A204.1 (cell line): ENCODE results near the gene RWDD1.
"Not testable (repeated sequence)": the region's sequence is repeated elsewhere in the genome, so short reads cannot be mapped to it uniquely, and the experiment has no call there.

Source experiments
- FAIRE-seq: peaks from 2 replicates; lab custom pipeline; 2012; peaks lifted over from hg19 to GRCh38; lab: Jason Lieb, UNC

Gene RWDD1

GRCh38 chr6:116561377-116562018 is 9.8 kb upstream of the RWDD1 start:
- FAIRE-seq: peak; percentile 67

DNA sequence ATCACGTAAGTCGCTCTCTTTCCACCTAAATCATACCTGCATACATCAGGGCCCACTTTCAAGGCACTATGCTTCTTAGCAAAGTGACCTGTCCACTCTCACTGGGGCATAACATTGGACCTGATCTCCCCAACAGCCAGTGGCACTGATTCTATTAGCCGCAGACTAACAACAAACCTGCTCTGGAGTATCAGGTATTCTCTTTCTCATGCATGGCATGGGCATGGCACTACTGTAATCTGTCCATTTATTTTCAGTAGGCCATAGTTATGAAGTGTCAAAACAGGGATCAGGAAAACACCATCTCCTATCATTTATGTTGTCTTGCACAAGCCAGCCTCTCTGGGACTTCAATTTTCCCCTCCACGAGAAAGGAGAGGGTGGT is 9.3 kb upstream of the RWDD1 start:
- FAIRE-seq: no peak

DNA sequence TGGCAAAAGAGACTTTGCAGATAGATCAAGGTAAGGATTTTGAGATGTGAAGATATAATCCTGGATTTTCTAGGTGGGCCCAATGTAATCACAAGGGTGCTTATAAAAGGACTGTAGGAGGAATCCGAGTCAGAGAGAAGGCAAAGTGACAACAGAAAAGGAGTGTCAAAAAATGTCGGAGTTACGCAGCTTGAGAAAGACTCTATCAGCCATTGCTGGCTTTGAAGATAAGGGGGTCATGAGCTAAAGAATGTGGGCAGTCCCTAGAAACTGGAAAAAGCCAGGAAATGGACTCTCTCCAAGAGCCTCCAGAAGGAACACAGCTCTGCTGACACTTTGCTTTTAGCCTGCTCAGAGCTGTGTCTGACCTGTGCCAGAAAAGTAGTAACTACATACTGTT is 8.7 kb upstream of the RWDD1 start:
- FAIRE-seq: no peak

- no peak for FAIRE-seq
Measured at GRCh38 chr6:116563830-116564229, 7.5 kb upstream of the RWDD1 start.

- FAIRE-seq: no peak
Measured at GRCh38 chr6:116564311-116564710, 7.0 kb upstream of the RWDD1 start.

GRCh38 chr6:116564921-116565872 is 6.1 kb upstream of the RWDD1 start:
- no peak for FAIRE-seq

GRCh38 chr6:116568111-116568510 is 3.2 kb upstream of the RWDD1 start:
- no peak for FAIRE-seq

GRCh38 chr6:116568821-116569755 is 2.2 kb upstream of the RWDD1 start:
- FAIRE-seq: no peak

DNA sequence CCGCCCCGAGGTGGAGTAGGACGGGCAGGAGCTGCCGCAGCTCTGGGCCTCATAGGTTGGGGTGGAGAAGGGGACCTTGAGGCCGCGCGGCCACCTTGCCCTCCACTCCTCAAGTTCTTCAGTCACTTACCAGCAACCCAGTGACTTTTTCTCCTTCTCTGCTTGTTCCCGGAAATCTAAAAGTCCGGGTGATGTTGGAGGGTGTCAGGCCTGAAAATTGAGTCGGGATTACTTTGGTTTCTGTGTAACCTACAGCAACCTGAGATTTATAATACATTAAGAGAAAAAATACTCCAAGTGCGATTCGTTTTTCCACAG is 338 bp downstream of the RWDD1 start:
- no peak for FAIRE-seq

GRCh38 chr6:116572162-116572561 is 858 bp downstream of the RWDD1 start:
- no peak for FAIRE-seq

DNA sequence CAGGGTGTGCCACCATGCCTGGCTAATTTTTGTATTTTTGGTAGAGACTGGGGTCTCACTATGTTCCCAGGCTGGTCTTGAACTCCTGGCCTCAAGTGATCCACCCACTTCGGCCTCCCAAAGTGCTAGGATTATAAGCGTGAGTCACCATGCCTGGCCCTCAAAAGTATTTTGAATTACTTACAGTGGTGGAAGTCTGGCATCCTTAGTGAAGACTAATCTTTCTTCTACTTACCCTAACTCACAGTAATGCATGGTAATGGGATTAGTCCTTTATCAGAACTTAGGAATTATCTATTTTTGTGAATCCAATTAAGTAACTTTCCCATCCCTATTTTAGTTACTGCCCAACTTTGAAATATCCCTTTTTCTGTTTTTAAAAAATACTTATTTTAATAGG is 3.9 kb downstream of the RWDD1 start:
- FAIRE-seq: no peak

GRCh38 chr6:116577486-116577885 is 6.2 kb downstream of the RWDD1 start:
- FAIRE-seq: no peak

DNA sequence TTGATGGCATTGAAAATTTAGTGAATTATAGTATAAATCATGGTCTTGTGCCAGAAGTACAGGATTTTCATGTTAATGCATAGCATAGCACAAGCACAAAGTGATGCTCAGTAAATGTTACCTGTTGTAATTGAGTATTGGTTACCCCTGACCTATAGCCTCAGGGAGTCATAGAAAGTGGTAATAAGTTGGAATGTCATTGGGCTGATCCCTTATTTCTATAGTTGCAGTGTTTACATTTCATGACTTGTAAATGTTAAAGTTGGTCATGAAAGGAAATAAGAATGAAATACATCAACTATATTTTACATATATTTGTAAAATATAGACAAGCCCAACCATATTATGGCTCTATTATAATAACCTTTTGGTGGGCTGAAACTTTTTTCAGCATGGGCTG is 7.0 kb downstream of the RWDD1 start:
- FAIRE-seq: no peak

DNA sequence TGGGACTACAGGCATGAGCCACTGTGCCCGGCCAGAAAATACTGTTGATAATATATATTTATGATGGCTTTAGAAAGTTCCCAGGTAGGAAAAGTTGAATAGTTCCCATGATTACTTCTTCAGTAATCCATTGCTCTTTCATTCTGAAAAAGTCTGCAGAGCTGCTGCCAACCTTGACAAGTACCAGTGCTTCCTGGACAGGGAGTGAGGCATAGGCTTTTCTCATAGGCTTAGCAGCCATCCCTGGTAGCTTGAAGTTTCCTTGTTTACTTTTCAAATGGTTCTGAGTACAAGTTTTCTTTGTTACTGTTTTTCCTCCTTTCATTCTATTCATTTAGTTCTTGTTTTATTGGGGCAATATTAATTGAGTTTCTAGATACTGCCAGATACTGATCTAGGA is 7.8 kb downstream of the RWDD1 start:
- FAIRE-seq: no peak

DNA sequence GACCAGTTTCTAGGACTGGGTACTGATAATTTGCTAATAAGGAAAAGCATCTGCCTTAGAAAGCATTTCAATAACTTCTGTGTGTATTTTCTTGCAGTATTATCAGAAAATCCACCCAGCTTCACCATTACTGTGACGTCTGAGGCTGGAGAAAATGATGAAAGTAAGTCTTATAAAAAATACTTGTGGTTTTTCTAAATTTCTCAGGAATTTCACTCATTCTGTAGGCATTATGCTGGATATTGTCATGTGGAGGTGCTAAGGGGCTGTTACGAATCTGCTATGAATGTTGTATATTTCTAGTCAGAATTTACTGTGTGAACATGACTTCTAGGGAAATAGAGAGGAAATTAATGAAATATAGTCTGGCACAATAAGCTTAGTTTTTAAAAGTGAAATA is 8.9 kb downstream of the RWDD1 start:
- no peak for FAIRE-seq

GRCh38 chr6:116586276-116586675 is 15.0 kb downstream of the RWDD1 start:
- peak; percentile 66 for FAIRE-seq

DNA sequence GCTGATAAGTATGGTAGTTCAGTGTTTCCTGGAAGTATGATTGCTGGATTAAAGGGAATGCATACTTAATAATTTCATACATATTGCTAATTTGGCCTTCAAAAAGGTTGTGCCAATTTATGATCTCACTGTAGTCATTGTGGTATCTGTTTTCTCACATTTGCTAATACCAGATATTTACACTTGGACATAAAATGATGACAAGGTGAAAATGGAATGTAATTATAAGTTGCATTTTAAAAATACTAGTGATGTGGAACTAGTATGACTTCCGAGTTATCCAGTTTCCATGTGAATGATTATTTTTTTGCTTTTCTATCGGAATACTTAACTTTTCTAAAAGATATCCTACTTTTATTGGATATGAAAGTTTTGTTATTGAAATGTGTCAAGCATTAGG is 15.4 kb downstream of the RWDD1 start:
- FAIRE-seq: no peak

GRCh38 chr6:116595247-116595646 is 23.9 kb downstream of the RWDD1 start:
- FAIRE-seq: no peak

GRCh38 chr6:116596815-116597214 is 25.5 kb downstream of the RWDD1 start:
- FAIRE-seq: no peak

GRCh38 chr6:116603916-116604315 is 32.6 kb downstream of the RWDD1 start:
- not testable (repeated sequence) for FAIRE-seq

DNA sequence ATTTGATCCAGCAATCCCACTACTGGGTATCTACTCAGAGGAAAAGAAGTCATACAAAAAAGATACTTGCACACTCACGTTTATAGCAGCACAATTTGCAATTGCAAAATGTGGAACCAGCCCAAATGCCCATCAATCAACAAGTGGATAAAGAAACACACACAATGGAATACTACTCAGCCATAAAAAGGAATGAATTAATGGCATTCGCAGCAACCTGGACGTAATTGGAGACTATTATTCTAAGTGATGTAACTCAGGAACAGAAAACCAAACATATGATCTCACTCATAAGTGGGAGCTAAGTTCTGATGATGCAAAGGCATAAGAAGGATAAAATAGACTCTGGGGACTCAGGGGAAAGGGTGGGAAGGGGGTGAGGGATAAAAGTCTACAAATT is 33.6 kb downstream of the RWDD1 start:
- not testable (repeated sequence) for FAIRE-seq

- no peak for FAIRE-seq
Measured at GRCh38 chr6:116605935-116606334, 34.6 kb downstream of the RWDD1 start.

GRCh38 chr6:116611056-116611455 is 39.8 kb downstream of the RWDD1 start:
- no peak for FAIRE-seq
